HS-27A (cell line): ENCODE data around the gene GLI1.

Source experiments
- DNase-seq: peaks from one replicate; pipeline ENCODE4 v3.0.0-alpha.2; 2012; ENCODE audit warnings: low read depth, missing footprints

Gene GLI1

DNA sequence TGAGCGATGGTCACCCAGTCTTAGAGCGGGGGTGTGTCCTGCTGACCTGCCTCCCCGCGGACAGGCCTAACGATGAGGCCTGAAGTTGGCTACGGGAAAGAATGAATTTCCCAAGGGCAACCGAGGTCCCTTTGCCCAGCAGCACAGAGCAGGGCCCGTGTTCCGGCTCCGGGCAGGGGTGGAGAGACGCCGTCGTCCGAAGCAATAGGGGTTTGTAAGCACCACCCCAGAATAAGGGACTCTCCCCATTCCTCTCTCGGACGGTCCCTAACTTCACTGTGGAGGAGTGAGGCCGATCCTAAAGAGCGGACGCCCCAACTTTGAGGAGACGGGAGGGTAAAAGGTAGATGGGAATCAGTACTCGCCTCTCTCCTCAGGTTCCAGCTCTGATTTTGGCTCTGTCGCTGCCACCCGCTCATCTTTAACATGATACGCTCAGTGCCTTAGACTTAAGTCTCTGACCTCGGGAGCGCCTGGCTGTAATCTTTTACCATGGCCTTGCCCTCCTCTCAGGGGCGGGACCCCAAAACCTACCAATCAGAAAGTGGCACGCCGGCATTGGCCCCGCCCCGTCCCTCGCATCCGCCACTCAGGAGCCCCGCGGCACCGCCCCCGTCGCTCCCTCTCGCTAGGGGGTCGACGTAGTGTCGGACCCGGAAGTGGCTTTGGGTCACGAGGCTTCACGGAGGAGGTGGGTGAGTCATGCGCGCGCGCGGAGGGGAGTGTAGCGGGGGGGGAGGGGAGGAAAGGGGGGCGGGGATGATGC lies 60.7 kb downstream of the GLI1 start, which contains the start of gene DDIT3:
DDIT3 (minus strand) TSS at position 462 of the 766 bp plus-strand sequence. CDS start 3,108 bp downstream, outside the sequence.
- DNase-seq: peak; percentile 94

DNA sequence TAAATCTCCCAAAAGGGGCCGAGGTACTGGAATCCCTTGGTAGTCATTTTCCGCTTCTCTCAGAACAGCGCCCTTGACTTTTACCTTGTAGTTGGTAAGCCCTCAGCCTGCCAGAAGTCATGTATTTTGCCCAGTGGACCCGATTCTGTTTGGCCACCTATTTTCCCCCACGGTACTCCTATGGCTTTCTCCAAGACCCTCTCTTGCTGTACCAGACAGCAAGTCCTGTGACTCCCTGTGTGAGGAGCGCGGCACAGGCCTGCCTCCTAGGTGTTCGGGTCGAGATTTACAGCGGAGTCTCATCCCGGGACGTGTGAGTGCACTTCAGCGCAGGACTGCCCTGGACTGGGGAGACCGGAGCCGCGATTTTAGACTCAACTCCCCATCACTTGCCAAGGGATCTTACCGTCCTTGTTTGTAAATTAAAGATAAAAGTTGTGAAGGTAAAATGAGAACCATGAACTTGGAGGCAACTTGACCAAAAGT lies 62.0 kb downstream of the GLI1 start:
- DNase-seq: no peak
